Activated CD4-positive, CD25-positive, alpha-beta regulatory T cell treated with anti-CD3 and anti-CD28 coated beads, Interleukin-2, amount 50 U/mL, for 24 hours (primary cell): ENCODE data around the gene STBD1.
"Not testable (repeated sequence)": the region's sequence is repeated elsewhere in the genome, so short reads cannot be mapped to it uniquely, and the experiment has no call there.

Source experiments
- ATAC-seq, 2 donors: fragments of 150-1000 bp; cut with Tn5 transposase; one replicate each; pipeline ENCODE4 v1.10.0; 2021; ENCODE audit warnings: mild to moderate bottlenecking in 1 of 2, moderate library complexity in 1 of 2

Gene STBD1

DNA sequence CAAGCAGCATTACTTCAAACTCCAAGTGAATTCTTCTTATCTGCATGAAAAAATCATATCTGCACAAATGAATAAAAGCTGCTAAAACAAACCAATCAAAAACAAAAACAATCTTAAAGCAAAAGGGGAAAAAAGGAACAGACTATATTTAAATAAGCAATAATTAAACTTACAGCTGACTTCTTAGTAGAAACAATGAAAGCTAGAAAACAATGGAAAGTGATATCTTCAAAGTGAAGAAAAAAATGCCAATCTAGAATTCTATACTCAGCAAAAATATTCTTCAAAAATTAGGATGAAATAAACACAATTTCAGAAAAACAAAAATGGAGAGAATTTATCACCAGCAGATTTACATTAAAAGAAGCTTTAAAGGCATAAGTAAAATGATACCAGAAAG is 20.0 kb downstream of the STBD1 start:
- ATAC-seq = no peak

DNA sequence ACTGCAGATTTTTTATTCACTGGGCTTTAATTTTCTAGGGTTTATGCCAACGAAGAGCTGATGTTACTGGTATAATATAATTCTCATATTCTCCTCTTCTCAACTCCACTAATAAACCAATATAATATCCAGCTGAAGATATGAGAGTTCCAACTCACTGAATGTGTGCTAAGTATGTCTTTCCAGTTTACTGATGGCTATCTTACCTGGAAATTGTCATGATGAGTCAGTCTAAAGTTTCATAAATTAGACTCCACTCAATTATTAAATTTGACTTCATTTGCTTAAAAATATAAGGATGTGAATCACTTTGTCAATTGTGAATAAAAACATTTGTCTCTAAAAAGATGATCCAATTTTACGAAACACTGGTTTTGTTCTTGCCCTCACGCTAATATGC is 28.4 kb downstream of the STBD1 start:
- no peak for ATAC-seq

- ATAC-seq = no peak
These were observed 32.8 kb downstream of the STBD1 start for GRCh38 chr4:76339364-76339763.

GRCh38 chr4:76341063-76341462 is 34.5 kb downstream of the STBD1 start:
- ATAC-seq = no peak

GRCh38 chr4:76342191-76342590 is 35.7 kb downstream of the STBD1 start:
- ATAC-seq = no peak

GRCh38 chr4:76342803-76343202 is 36.3 kb downstream of the STBD1 start:
- no peak for ATAC-seq

- ATAC-seq = no peak
These were observed 48.3 kb downstream of the STBD1 start for GRCh38 chr4:76354517-76355473.

DNA sequence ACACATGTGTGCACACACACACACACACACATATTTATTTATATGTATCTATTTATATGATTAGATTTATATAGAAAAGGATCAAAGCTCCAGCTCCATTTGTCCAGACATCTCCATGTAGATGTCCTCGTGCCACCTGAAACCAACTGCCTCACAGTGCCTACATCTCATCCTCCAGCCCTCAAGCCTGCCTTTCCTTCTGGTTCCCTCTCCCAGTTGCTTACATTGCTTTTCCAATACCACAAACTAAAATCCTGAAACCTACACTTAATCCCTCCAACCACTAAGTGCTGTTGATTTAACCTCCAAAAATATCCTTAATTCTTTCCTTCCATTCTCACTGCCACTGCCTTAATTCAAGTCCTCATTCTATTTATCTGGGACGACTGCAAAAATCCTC is 51.4 kb downstream of the STBD1 start:
- ATAC-seq = no peak

- ATAC-seq = not testable (repeated sequence)
These were observed 53.4 kb downstream of the STBD1 start for GRCh38 chr4:76359881-76360466.
